PFSK-1 (cell line): ENCODE results near the gene PIK3R4.

Experiments used
- FOXP2 ChIP-seq: optimal IDR thresholded peaks from 2 replicates; pipeline ENCODE3; 2011; ENCODE audit warnings: borderline replicate concordance, control low read depth, inconsistent platforms; ENCODE audit not compliant: insufficient read depth; ENCODE audit errors: extremely low read length, extremely low read depth
- POLR2AphosphoS5 ChIP-seq: IDR thresholded peaks from 2 replicates; pipeline ENCODE4 v1.6.1; 2012; ENCODE audit warnings: low read depth, mild to moderate bottlenecking, control low read depth, low read length, moderate library complexity
- REST ChIP-seq, 2 experiments: IDR thresholded peaks; 2 replicates each; pipeline versions ENCODE4 v1.6.1 to v1.8.0; 2011 to 2012; ENCODE audit warnings: low read depth in 2 of 2, low read length in 2 of 2, control low read depth in 1 of 2, inconsistent platforms in 1 of 2, mild to moderate bottlenecking in 1 of 2, moderate library complexity in 1 of 2; ENCODE audit not compliant: insufficient read depth in 1 of 2
- SIN3A ChIP-seq: IDR thresholded peaks from 2 replicates; pipeline ENCODE4 v1.6.1; 2012; ENCODE audit warnings: mild to moderate bottlenecking, low read length, moderate library complexity, borderline replicate concordance; ENCODE audit not compliant: insufficient read depth
- TAF1 ChIP-seq: IDR thresholded peaks from 2 replicates; pipeline ENCODE4 v1.6.1; 2012; ENCODE audit warnings: low read length, control low read depth, borderline replicate concordance; ENCODE audit not compliant: insufficient read depth

The PIK3R4 gene

GRCh38 chr3:130654091-130654490 lies 92.5 kb downstream of the PIK3R4 start:
- TF ChIP-seq TAF1 = no peak

GRCh38 chr3:130649061-130649654 lies 97.5 kb downstream of the PIK3R4 start:
- no peak for TF ChIP-seq TAF1
- TF ChIP-seq FOXP2 = no peak
- no peak for TF ChIP-seq POLR2AphosphoS5
- no peak for TF ChIP-seq REST (IDR thresholded peaks at IDR 0.05; ENCODE audit: insufficient read depth in 1 of 2, low read depth in 2 of 2, low read length in 2 of 2)
- TF ChIP-seq SIN3A = no peak

GRCh38 chr3:130648293-130648692 lies 98.3 kb downstream of the PIK3R4 start:
- TF ChIP-seq FOXP2 = no peak
- TF ChIP-seq POLR2AphosphoS5 = no peak
- TF ChIP-seq TAF1 = no peak
- no peak for TF ChIP-seq SIN3A
- no peak for TF ChIP-seq REST (IDR thresholded peaks at IDR 0.05; ENCODE audit: insufficient read depth in 1 of 2, low read depth in 2 of 2, low read length in 2 of 2)

- TF ChIP-seq TAF1 = no peak
Measured at GRCh38 chr3:130645261-130645660, 101.4 kb downstream of the PIK3R4 start.

- TF ChIP-seq TAF1 = no peak
- TF ChIP-seq REST (IDR thresholded peaks at IDR 0.05; ENCODE audit: insufficient read depth in 1 of 2, low read depth in 2 of 2, low read length in 2 of 2) = no peak
Measured at GRCh38 chr3:130644628-130645253, 101.9 kb downstream of the PIK3R4 start.

- TF ChIP-seq REST (IDR thresholded peaks at IDR 0.05; ENCODE audit: insufficient read depth in 1 of 2, low read depth in 2 of 2, low read length in 2 of 2) (no peak), TAF1 (no peak), POLR2AphosphoS5 (no peak), SIN3A (no peak), FOXP2 (no peak)
Measured at GRCh38 chr3:130640027-130640426, 106.6 kb downstream of the PIK3R4 start.
